Nephron (organoid): ENCODE results near the gene ACVR1B.

Source experiments
- H3K27ac Mint-ChIP-seq, 3 experiments: 2 replicates each; pipeline ENCODE4 v1.8.0; 2020; ENCODE audit warnings: mixed read lengths in 3 of 3, mild to moderate bottlenecking in 2 of 3, moderate library complexity in 1 of 3
- H3K27me3 Mint-ChIP-seq: 2 replicates; pipeline ENCODE4 v1.8.0; 2021; ENCODE audit warnings: low read depth, mild to moderate bottlenecking, moderate library complexity, mixed read lengths
- H3K36me3 Mint-ChIP-seq: 2 replicates; pipeline ENCODE4 v1.8.0; 2020; ENCODE audit warnings: low read depth, mixed read lengths
- H3K4me1 Mint-ChIP-seq: 2 replicates; pipeline ENCODE4 v1.8.0; 2020; ENCODE audit warnings: mixed read lengths
- H3K4me3 Mint-ChIP-seq, 3 experiments: 2 replicates each; pipeline ENCODE4 v1.8.0; 2020; ENCODE audit warnings: mild to moderate bottlenecking in 3 of 3, mixed read lengths in 3 of 3, moderate library complexity in 2 of 3
- H3K9me3 Mint-ChIP-seq: 2 replicates; pipeline ENCODE4 v1.8.0; 2020; ENCODE audit warnings: mixed read lengths
- TF ChIP-seq, protein P1 (sequence below), 3 experiments: fragments of 200-600 bp; sonication (generic); IDR thresholded peaks; one replicate each; pipeline ENCODE4 v1.5.0; 2021; ENCODE audit warnings: antibody characterized with exemption in 3 of 3; ENCODE audit not compliant: unreplicated experiment in 3 of 3

ACVR1B gene

DNA sequence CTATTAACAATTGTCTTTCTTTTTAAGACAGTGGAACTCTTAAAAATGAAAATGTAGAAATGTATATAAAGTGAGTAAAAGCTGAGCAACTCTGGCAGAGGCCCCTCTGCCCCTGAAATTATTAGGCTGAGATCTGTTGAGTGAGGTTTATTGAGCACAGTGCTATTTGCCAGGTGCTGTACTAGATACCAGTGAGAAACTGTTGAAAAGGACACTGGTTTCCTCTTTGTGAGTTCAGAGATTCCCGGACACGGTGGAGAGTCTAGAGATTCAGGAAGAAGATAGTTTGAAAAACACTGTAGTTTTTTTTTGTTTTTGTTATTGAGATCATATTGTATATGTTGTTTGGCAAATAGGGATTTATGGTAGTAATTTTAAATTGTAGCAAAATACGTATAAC, 11.2 kb downstream of the ACVR1B start:
- TF ChIP-seq, protein P1, sequence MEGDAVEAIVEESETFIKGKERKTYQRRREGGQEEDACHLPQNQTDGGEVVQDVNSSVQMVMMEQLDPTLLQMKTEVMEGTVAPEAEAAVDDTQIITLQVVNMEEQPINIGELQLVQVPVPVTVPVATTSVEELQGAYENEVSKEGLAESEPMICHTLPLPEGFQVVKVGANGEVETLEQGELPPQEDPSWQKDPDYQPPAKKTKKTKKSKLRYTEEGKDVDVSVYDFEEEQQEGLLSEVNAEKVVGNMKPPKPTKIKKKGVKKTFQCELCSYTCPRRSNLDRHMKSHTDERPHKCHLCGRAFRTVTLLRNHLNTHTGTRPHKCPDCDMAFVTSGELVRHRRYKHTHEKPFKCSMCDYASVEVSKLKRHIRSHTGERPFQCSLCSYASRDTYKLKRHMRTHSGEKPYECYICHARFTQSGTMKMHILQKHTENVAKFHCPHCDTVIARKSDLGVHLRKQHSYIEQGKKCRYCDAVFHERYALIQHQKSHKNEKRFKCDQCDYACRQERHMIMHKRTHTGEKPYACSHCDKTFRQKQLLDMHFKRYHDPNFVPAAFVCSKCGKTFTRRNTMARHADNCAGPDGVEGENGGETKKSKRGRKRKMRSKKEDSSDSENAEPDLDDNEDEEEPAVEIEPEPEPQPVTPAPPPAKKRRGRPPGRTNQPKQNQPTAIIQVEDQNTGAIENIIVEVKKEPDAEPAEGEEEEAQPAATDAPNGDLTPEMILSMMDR (IDR thresholded peaks at IDR 0.05; ENCODE audit: unreplicated experiment in 3 of 3), result no peak
- Mint-ChIP-seq H3K4me1 (peaks cover 24% of the 10 kb centered on the region), H3K9me3 (peaks cover 16% of the 10 kb centered on the region)

DNA sequence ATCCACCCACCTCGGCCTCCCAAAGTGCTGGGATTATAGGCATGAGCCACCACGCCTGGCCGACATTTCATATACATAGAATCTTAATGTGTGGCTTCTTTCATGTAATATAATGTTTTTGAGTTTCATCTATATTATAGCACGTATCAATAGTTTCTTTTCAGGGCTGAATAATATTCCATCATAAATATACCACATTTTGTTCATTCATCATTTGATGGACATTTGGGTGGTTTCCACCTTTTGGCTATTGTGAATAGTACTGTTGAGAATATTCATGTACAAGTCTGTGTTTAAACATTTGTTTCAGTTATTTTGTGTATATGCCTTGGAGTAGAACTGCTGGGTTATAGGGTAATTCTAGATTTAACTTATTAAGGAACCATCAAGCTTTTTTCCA, 12.0 kb downstream of the ACVR1B start:
- Mint-ChIP-seq H3K9me3 (peaks cover 16% of the 10 kb centered on the region), H3K4me1 (peaks cover 21% of the 10 kb centered on the region), H3K36me3 (peaks cover 55% of the 10 kb centered on the region), H3K4me3 (no peak overlapping the region), H3K27me3 (no peaks in the 10 kb centered on the region), H3K27ac (no peak overlapping the region)
- TF ChIP-seq, protein P1 (IDR thresholded peaks at IDR 0.05; ENCODE audit: unreplicated experiment in 3 of 3), result no peak

More for the DNA sequence above, 11.2 kb downstream of the ACVR1B start:
- Mint-ChIP-seq H3K4me3 (no peak overlapping the region), H3K27ac (peak overlapping the region in 2 of 3 experiments; percentile 7 to 47), H3K36me3 (peaks cover 58% of the 10 kb centered on the region), H3K27me3 (no peaks in the 10 kb centered on the region)

DNA sequence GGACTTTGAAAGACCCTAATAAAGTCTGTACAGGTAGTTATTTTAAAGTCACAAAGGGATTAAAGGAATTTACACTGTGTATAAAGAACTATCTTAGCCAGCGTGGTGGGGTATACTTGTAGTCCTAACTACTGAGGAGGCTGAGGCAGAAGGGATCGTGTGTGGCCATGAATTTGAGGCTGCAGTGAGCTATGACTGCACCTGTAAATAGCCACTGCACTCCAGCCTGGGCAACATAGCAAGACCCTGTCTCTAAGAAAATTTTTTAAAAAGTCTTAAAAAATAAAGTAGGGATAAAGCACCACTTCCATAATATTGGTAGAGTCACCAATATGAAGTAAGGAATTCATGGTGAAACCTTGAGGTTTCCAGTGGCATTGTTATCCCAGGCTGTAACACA, 18.1 kb downstream of the ACVR1B start:
- H3K4me3 Mint-ChIP-seq, result no peak overlapping the region

DNA sequence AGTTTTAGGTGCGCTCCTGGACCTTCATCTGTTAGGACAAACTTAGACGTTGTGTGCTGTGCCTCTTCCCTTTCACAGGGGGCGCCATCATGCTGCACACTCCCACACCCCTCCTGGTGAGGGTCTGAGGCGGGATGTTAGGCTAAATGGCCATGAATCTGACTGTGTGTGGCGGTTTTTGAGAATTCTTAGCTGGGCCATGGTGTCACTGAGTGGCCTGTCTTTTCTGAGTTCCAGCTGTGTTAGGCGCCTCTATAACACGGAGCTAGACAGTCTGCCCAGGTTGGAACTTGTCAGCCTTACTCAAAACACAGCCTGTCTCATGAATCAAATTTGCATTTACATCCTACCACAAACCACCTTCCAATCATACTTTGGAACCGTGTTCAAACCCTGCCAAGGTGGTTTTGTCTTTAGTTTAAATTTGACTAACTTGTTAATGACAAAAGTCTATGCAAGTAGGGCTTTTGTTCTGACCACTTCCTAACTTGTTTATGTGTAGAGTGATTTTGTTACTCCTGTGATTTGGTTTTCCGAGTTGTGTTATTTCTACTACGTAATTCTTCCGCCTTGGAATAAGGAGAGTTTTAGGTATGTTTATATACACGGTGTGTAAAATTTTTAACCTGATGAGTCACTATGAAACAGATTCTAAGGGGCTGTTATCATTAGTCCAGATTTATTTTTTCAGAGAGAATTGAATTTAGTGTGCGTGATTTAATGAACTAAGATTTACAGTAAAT, 19.6 kb downstream of the ACVR1B start:
- H3K36me3 Mint-ChIP-seq, result peaks cover 17% of the 10 kb centered on the region

More for the DNA sequence above, 18.1 kb downstream of the ACVR1B start:
- Mint-ChIP-seq H3K27me3 (no peaks in the 10 kb centered on the region), H3K36me3 (peaks cover 20% of the 10 kb centered on the region), H3K9me3 (peaks cover 10% of the 10 kb centered on the region), H3K4me1 (peaks cover 39% of the 10 kb centered on the region), H3K27ac (peak overlapping the region in 1 of 3 experiments; percentile 90)
- TF ChIP-seq, protein P1 (IDR thresholded peaks at IDR 0.05; ENCODE audit: unreplicated experiment in 3 of 3), result no peak

DNA sequence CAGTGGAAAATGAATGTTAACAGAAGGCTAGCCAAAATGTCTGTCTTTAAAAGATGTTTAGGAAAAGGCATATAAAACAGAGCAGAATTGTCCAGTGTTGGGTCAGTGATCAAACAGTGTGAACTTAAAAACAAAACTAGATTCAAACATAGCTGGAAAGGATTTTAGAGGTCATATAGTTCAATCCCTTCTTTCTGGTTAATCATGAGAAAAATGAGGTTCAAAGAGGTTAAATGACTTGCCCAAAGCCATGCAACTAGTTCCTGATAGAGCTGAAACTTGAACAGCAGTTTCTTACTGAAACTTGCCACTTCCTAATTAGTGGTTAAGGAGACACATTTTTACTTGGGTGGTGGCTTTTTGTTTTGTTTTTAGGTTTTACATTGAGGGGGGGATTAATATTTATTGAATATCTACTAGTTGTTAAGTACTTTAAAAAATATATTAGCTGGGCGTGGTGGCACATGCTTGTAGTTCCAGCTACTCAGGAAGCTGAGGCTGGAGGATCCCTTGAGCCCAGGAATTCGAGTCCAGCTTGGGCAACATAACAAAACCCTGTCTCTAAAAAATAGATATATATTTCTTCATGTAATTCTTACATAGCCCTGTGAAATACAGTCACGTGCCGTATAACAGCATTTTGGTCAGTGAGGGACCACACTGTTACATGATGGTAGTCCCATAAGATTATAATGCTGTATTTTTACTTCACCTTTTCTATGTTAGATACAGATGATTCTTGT, 20.4 kb downstream of the ACVR1B start:
- H3K4me1 Mint-ChIP-seq, result peaks cover 53% of the 10 kb centered on the region
- peaks cover 23% of the 10 kb centered on the region for H3K36me3 Mint-ChIP-seq
- peak overlapping the region; percentile 7 to 90 (median 46) for H3K27ac Mint-ChIP-seq
- H3K4me3 Mint-ChIP-seq, result peak overlapping the region in 1 of 3 experiments; percentile 3
- H3K9me3 Mint-ChIP-seq, result no peaks in the 10 kb centered on the region
- H3K27me3 Mint-ChIP-seq, result no peaks in the 10 kb centered on the region
- TF ChIP-seq, protein P1 (IDR thresholded peaks at IDR 0.05; ENCODE audit: unreplicated experiment in 3 of 3), result no peak

More for the DNA sequence above, 19.6 kb downstream of the ACVR1B start:
- TF ChIP-seq, protein P1 (IDR thresholded peaks at IDR 0.05; ENCODE audit: unreplicated experiment in 3 of 3), result peak; percentile 29 to 62 (median 41)
- peak overlapping the region; percentile 7 to 90 (median 46) for H3K27ac Mint-ChIP-seq
- H3K9me3 Mint-ChIP-seq, result no peaks in the 10 kb centered on the region
- no peak overlapping the region for H3K4me3 Mint-ChIP-seq
- H3K27me3 Mint-ChIP-seq, result no peaks in the 10 kb centered on the region
- peaks cover 46% of the 10 kb centered on the region for H3K4me1 Mint-ChIP-seq
